GM18951 (cell line): ENCODE data around the gene CHST9.
"Not testable (repeated sequence)": the region's sequence is repeated elsewhere in the genome, so short reads cannot be mapped to it uniquely, and the experiment has no call there.

ENCODE experiments used
- POLR2A ChIP-seq: IDR thresholded peaks from 4 replicates; pipeline ENCODE4 v1.6.1; 2011; ENCODE audit warnings: mild to moderate bottlenecking; ENCODE audit not compliant: insufficient read length, insufficient read depth; ENCODE audit errors: extremely low read depth
- in situ Hi-C: fragments of 300-500 bp; cut with MboI; formaldehyde crosslinking; loops from one replicate; pipeline ENCODE4 v1.12.0; 2022; ENCODE audit warnings: low sequenced_read_pairs, mixed read lengths, inconsistent platforms; ENCODE audit not compliant: unreplicated experiment

The CHST9 gene

DNA sequence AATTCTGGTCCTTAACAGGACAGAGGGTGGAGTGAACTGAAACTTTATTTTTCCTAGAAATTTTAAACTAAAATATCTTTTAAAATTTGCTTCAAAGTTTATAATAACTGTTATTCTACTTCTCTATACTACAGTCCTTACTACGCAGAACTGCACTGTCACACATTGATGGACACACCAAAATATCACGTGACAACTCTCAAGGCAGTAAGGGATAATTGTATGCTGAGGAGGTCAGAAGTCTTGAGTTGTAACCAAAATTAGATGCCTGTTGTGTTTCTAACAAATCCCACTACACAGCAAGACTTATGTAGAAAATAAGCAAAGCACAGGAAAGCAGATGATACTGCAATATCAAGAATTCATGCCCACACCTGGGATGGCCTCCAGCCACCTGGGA is 76.3 kb downstream of the CHST9 start:
- TF ChIP-seq POLR2A: no peak
- in situ Hi-C loops: no loop called here

DNA sequence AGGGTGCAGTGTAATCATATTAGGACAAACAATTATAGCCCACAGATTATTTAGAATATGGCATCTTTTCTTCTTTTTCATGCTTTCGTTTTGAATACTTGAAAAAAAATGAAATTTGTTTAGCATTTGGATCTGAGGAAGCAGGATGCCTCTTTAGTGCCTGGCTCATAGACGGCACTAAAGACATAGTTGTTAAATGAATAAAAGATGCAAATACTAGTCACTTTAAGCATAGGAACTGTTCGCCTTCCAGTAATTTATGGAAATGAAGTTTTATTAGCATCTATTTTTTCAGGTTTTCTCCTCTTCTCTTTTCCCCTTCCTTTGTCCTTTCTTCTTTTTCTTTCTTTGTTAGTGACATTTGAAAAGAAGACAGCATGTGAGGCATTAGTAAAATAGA is 80.4 kb downstream of the CHST9 start:
- no peak for TF ChIP-seq POLR2A
- in situ Hi-C loops: no loop called here

DNA sequence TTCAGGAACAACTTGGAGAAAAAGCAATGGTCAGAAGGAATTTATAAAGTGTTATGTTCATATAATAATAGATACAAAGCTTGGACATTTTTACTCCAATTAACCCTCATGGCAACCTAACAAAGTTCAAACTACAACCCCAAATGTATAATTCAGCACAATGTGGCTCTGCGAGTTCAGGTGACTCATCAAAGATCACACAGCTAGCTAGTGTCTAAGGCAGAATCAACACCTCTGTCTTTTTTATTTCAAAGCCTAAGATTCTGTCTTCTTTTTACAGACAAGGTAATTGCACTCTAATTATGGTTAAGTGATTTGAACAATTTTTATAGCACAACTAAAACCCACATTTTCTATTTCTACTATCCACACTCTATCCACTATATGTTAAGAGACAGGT is 90.5 kb downstream of the CHST9 start:
- TF ChIP-seq POLR2A: no peak
- in situ Hi-C loops: no loop called here

DNA sequence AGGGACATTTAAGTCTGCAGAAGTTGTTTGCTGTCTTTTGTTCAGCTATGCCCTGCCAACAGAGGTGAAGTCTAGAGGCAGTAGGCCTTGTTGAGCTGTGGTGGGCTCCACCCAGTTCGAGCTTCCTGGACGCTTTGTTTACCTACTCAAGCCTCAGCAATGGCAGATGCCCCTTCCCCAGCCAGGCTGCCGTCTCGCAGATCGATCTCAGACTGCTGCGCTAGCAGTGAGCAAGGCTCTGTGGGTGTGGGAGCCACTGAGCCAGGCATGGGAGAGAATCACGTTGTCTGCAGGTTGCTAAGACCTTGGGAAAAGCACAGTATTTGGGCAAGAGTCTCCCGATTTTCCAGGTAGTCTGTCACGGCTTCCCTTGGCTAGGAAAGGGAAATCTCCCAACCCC is 91.8 kb downstream of the CHST9 start:
- in situ Hi-C loops: not testable (repeated sequence)

GRCh38 chr18:27081701-27082100 is 103.4 kb downstream of the CHST9 start:
- no peak for TF ChIP-seq POLR2A
- in situ Hi-C loops: no loop called here

GRCh38 chr18:27075828-27076227 is 109.3 kb downstream of the CHST9 start:
- in situ Hi-C loops: no loop called here
- TF ChIP-seq POLR2A: no peak

GRCh38 chr18:27073404-27073830 is 111.7 kb downstream of the CHST9 start:
- no peak for TF ChIP-seq POLR2A
- in situ Hi-C loops: no loop called here

- in situ Hi-C loops: no loop called here
- TF ChIP-seq POLR2A: no peak
These were observed 120.4 kb downstream of the CHST9 start for GRCh38 chr18:27064673-27065072.

DNA sequence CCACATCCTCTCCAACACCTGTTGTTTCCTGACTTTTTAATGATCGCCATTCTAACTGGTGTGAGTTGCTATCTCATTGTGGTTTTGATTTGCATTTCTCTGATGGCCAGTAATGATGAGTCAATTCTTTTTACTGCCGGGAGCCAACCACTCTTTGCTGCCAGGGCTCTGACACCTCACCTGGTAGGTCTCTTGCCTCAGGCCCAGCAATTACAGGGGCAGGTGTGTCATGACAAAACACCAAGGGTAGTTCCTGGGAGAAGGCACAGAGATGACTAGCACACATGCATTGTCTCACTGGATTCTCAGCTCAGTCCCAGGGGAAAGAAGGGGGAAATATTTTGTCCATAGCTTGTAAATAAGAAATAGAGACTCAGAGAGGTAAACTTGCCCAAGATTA is 122.3 kb downstream of the CHST9 start:
- in situ Hi-C loops: no loop called here

DNA sequence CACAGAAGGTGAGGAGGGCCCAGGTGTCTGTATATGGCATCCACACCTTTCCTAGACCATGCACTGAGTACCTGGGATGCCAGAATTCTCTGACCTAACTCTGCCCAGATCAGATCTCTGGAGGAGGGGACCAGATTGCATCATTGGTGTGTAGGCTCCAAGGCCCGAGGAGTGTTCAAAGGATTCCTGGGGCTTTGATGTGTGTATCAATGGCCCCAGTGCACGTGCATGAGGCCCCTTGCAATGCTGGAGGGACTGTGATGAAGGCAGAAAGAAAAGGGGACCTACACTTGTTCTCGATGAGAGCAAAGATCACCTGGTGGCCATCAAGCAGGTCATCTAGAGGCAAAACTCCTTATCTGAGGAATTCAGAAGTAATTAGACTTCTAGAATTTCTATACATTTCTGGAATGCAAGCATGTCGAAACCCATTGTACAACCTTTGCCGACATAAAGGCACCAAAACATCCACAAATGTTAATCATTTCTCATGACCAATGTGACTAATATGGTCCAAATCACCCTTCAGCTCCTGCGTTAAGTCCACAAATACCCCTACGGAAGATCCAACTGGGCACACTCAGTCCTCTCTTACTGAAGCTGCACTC is 123.5 kb downstream of the CHST9 start:
- in situ Hi-C loops: no loop called here
- TF ChIP-seq POLR2A: no peak

More for the DNA sequence above, 122.3 kb downstream of the CHST9 start:
- no peak for TF ChIP-seq POLR2A

DNA sequence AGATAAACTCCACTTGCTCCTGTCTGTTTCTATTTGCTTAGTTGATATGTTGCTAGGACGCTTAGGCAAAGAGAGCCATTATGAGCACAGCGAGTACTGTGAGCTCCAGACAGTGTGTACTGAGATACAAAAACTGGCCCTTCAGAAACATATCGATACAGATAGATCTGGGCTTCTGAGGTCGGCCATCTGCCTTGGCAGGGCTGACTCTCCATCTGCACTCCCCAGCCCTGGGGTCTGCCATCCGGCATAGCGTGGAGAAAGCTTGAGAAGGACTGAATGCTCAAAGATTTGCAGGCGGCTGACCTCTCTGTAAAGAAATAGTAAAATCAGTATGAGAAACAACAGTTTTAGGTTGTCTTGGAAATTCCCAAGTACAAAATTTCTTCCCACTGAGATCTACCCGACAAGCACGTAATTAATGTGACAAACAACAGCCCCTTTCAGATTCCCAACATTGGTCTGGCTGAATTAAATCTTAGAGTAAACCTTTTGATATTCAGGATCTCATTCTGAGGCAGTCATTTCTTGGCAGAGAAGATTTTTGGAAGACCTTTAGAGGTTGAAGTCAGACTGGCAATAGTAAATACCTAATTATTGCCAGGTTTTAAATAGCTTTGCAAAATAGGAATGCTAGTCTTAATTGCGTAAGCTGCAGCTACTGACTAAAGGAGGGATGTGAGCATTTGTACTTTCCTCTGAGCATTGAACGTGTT is 127.4 kb downstream of the CHST9 start:
- TF ChIP-seq POLR2A: no peak
- in situ Hi-C loops: no loop called here

GRCh38 chr18:27054926-27055325 is 130.2 kb downstream of the CHST9 start:
- in situ Hi-C loops: no loop called here
- TF ChIP-seq POLR2A: no peak

DNA sequence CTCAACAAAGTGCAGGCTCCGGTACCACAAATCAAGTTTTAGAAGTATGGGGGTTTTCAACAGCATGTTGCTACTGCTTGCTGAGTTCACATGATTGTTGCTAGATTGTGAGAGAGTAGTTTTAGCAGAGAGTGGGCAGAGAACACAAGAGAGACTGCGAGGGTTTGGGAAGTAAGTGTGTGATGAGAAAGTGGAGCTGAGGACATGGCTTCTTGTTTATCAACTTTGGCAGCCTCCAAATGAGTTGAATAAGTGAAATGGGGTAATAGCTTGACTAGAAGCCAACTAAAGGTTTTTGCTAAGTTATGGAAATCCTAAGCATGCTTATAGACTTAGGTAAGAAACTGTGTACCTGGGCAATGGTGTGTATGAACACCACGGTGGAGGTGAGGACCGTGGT is 135.1 kb downstream of the CHST9 start:
- in situ Hi-C loops: no loop called here
- TF ChIP-seq POLR2A: no peak

DNA sequence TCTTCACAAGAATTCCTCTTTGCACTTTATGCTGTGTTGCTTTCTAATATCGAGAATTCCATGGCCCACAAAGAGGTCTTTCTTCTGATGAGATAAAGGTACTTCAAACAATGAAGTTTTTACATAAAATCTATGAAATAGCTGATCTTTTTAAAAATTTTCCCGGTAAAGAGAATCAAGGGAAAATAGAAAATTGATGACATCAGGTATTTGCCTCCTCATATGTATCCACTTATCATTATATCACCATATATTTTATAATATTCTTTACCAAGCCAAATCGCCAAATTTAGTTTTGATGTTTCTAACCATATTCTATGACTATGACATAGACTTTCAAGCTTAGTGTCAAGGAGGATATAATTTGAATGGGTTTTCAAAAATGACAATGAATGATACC is 139.8 kb downstream of the CHST9 start:
- in situ Hi-C loops: no loop called here
- no peak for TF ChIP-seq POLR2A
